PC-9 (cell line): ENCODE measurements around the gene VWDE.

Experiments used
- EZH2 ChIP-seq: fragments of 200-600 bp; sonication (generic); IDR thresholded peaks from 2 replicates; pipeline ENCODE4 v1.8.0; 2017; ENCODE audit warnings: antibody characterized with exemption, low read depth
- TF ChIP-seq, protein P1 (sequence below): fragments of 200-600 bp; sonication (generic); conservative IDR thresholded peaks from 2 replicates; pipeline ENCODE4 v1.6.1; 2017; ENCODE audit warnings: mixed run types, antibody characterized with exemption, mild to moderate bottlenecking, moderate library complexity

DNA sequence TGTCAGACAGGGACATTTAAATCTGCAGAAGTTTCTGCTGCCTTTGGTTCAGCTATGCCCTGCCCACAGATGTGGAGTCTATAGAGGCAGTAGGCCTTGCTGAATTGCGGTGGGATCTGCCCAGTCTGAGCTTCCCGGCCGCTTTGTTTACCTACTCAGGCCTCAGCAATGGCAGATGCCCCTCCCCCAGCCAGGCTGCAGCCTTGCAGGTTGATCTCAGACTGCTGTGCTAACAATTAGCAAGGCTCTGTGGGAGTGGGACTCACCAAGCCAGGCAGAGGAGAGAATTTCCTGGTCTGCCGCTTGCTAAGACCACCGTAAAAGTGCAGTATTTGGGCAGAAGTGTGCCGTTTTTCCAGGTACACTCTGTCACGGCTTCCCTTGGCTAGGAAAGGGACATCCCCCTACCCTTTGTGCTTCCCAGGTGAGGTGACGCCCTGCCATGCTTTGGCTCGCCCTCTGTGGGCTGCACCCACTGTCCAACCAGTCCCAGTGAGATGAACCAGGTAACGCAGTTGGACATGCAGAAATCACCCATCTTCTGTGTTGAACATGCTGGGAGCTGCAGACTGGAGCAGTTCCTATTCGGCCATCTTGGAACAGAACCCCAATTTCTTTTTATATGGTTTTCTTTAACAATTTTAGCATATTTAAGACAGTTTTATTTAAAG is 28.4 kb upstream of the VWDE start:
- TF ChIP-seq, protein P1, sequence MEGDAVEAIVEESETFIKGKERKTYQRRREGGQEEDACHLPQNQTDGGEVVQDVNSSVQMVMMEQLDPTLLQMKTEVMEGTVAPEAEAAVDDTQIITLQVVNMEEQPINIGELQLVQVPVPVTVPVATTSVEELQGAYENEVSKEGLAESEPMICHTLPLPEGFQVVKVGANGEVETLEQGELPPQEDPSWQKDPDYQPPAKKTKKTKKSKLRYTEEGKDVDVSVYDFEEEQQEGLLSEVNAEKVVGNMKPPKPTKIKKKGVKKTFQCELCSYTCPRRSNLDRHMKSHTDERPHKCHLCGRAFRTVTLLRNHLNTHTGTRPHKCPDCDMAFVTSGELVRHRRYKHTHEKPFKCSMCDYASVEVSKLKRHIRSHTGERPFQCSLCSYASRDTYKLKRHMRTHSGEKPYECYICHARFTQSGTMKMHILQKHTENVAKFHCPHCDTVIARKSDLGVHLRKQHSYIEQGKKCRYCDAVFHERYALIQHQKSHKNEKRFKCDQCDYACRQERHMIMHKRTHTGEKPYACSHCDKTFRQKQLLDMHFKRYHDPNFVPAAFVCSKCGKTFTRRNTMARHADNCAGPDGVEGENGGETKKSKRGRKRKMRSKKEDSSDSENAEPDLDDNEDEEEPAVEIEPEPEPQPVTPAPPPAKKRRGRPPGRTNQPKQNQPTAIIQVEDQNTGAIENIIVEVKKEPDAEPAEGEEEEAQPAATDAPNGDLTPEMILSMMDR = no peak
- TF ChIP-seq EZH2 = no peak
